ENCODE measurements around the gene PELO.
A peak's percentile ranks its signal among the peaks of the same experiment; 100 is the strongest.
"Not testable (repeated sequence)": the region's sequence is repeated elsewhere in the genome, so short reads cannot be mapped to it uniquely, and the experiment has no call there.

Gene PELO

DNA sequence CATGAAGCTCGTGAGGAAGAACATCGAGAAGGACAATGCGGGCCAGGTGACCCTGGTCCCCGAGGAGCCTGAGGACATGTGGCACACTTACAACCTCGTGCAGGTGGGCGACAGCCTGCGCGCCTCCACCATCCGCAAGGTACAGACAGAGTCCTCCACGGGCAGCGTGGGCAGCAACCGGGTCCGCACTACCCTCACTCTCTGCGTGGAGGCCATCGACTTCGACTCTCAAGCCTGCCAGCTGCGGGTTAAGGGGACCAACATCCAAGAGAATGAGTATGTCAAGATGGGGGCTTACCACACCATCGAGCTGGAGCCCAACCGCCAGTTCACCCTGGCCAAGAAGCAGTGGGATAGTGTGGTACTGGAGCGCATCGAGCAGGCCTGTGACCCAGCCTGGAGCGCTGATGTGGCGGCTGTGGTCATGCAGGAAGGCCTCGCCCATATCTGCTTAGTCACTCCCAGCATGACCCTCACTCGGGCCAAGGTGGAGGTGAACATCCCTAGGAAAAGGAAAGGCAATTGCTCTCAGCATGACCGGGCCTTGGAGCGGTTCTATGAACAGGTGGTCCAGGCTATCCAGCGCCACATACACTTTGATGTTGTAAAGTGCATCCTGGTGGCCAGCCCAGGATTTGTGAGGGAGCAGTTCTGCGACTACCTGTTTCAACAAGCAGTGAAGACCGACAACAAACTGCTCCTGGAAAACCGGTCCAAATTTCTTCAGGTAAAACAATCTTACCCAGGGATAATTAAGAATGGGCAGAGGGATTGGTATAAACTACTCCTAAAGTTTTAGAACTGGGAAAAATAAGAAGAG, 12.9 kb downstream of the PELO start:
- DNase-seq (ENCODE audit: low spot score), result peak; percentile 52
- FAIRE-seq, result no peak

DNA sequence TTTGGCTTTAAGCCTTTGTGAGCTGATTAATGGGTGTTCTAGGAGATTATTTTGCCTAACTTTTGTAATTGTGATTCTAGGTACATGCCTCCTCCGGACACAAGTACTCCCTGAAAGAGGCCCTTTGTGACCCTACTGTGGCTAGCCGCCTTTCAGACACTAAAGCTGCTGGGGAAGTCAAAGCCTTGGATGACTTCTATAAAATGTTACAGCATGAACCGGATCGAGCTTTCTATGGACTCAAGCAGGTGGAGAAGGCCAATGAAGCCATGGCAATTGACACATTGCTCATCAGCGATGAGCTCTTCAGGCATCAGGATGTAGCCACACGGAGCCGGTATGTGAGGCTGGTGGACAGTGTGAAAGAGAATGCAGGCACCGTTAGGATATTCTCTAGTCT, 13.6 kb downstream of the PELO start:
- FAIRE-seq (no peak), DNase-seq (ENCODE audit: low spot score) (no peak)

DNA sequence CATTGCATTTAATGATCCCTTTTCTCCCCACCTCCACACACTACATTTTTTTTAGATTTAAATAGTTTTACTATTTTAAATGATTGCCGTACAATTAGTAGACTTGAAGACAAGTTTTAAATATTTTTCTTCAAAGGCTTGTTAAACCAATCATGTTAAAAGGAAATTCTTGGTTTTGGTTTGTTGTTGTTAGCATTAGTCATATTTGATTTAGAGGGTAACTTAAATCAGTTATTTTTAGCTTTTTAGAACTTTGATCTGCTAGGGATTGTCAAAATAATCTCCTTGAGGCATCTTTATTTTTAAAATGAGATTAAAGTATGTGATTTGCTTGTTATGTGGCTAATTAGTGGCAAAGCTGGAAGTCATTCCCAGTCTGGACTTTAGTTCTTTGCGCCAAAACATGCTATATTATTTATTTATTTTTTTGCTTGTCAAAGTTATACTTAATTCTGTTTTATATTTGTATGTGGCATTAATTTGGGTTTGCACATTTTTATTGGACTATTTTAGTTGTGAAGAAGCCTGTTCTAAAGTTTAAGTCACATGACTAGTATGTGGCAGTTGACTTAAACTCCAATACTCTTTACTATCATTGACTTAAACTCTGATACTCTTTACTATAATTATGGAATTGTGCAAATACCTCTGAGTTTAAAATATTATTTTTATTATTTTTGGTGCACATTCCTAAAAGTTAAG, 14.7 kb downstream of the PELO start:
- DNase-seq (ENCODE audit: low spot score) (no peak), FAIRE-seq (no peak)

DNA sequence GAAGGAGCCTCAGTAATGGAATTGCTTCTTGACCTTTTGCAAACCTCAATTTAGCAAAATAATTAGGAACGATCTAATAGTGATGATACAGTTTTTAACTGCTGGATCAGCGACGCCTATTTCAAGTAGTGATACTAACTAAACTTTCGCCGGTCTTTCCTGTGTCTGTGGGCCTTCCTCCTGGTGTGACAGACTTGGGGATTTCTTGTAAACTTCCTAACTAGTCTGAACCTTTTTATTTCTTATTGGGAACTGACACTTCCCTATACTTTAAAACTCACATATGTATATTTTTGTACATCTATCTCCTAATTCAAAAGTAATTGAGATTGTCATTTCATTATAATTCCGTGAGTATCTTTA, 15.2 kb downstream of the PELO start:
- DNase-seq (ENCODE audit: low spot score), result no peak
- FAIRE-seq, result no peak

DNA sequence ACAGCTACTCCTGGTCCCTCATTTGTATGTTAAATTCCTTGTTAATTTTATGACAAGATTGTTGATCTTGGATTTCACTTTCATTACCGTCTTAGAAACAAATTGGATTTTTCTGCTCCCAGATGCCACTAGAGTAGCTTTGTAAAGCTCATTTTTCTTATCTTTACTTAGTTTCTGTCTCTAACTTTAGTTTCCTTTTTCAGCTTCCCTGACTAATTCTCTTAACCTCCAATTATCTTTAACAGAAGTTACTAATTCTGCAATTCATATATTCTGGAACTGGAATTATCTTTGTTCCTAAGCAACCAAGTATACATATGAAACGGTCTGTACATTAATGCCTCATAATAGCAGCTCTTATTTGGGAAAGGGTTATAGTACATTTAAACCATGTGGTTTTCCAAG, 16.7 kb downstream of the PELO start:
- DNase-seq (ENCODE audit: low spot score) (no peak), FAIRE-seq (no peak)

DNA sequence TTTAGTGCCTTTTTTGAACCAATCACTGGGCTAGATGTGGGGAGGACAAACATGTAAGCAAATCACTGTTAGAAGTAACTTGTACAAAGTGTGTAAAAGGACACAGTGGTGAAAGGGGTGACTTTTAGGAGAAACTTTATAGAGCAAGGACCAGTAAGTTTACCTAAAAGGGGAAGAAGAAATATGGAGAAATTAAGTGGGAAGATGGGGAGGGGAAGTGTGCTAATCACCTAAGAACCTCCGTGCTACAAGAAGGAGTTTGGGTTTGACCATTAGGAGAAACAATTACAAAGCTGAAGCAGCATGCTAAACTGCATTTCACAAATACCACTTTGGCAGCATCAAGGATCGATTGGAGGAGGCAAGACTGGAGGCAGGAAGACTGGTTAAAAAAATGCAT, 17.3 kb downstream of the PELO start:
- FAIRE-seq (no peak), DNase-seq (ENCODE audit: low spot score) (no peak)

DNA sequence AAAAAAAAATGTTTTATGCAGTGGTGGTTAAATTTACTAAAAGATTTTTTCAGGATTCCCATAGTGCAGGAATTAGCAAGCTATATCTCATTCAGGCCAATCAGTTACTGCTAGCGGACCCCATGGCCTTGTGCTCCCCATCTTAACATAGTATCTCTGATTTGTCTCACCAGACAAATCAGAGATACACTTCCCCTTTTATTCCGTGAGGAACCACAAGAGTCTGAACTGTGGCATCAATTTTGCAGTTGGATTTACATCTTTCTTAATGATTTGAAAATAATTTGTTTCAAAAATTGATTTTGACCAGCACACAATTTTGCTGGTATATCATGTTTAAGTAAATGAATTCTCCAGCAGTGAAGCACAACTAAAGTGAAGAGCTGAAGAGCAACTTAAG, 17.9 kb downstream of the PELO start:
- FAIRE-seq (no peak), DNase-seq (ENCODE audit: low spot score) (no peak)

DNA sequence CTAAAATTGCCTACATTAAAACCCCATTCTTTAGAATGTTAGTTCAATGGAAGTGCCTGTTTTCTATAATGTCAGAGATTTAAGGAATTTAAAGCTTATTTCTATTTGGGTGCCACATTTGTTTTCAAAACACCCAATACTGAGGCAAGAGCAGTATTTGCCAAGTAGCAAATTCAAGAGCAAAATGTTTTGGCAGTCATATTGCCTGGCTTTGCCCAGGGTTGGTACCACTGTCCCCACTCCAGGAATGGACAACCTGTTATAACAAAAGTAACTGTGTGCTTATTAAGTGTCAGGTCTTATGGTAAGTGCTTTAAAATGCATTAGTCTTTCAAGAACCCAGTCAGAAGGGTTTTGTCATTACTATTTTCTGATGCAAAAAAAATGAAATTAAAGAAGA, 19.3 kb downstream of the PELO start:
- DNase-seq (ENCODE audit: low spot score) (no peak), FAIRE-seq (no peak)

DNA sequence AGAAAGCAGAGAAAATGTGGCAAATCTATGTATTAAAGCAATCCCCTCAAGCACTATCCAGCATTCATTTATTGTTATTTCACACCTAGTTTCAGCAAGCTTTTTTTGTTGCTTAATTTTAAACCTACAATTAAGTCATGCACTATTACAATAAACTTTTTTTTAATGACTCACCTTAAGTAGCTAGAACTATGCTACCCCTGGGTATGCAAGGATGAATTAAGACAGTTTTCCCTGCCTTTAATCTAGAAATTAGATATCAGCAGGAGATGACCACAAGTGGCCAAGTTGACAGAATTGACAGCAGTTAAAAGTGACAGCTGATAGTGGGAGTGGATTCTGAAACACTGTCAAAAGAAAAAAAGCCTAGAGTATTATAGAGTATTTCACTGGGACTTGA, 20.0 kb downstream of the PELO start:
- no peak for DNase-seq (ENCODE audit: low spot score)
- FAIRE-seq, result peak; percentile 42

DNA sequence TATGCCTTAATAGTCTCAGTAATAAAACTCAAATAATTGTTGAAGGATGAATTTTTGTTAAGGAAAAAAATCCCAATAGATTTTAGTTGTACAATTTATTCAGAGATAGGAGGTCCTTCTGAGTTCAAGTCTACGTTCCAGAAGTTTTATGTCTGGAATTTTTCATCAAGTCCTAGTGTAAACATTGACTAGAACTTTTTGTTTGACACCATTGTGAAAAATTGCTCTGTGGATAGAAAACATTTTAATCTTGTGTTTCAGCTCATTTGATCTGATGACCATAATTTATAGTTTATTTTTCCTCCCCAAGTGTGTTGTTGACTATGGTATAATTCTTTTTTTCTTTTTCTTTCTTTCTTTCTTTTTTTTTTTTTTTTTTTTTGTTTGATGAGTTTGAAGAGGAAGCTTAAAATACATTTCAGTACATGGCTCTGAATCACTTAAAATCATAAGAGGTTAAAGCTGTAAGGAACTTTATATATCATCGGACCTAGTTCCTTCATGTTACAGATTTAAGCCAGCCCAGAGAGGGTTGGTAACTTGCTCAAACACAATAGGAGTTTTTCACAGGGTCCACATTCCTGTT, 20.7 kb downstream of the PELO start:
- no peak for DNase-seq (ENCODE audit: low spot score)
- no peak for FAIRE-seq

DNA sequence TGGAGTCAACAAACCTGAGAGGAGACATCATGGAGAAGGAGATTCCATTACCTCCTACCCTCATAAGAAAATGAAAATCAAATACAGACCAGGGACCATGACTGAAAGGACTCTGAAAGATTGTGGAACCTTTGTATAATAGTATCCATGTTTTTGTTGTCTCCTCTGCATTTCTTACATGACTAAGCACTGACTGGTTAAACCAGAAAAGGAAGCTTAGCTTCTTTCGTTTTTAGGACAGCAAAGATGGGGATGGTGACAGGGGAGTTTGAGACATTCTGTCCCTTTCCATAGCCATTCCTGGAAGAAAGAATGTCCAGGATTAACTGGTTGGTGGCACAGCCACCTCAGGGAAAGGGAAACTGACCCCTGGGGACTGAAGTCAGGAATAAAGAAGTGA, 22.2 kb downstream of the PELO start:
- no peak for DNase-seq (ENCODE audit: low spot score)
- no peak for FAIRE-seq

DNA sequence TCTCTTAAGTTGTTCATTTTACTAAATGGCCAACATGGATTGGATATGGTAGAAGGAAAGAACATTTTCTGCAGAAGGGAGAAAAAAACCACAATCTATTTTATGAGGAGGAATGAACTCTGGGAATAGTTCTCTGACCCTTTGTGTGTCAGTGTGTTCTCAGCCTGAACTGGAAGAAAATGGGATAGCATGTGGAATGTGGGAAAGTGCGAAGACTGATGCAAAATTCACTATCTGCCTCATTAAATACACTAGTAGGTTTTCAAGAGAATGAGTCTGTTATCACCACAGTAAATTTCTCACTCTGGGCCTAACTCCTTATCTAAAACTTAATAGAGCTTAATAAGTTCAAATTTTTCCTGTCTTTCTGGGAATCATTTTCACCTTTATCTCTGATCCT, 22.7 kb downstream of the PELO start:
- FAIRE-seq (no peak), DNase-seq (ENCODE audit: low spot score) (no peak)

DNA sequence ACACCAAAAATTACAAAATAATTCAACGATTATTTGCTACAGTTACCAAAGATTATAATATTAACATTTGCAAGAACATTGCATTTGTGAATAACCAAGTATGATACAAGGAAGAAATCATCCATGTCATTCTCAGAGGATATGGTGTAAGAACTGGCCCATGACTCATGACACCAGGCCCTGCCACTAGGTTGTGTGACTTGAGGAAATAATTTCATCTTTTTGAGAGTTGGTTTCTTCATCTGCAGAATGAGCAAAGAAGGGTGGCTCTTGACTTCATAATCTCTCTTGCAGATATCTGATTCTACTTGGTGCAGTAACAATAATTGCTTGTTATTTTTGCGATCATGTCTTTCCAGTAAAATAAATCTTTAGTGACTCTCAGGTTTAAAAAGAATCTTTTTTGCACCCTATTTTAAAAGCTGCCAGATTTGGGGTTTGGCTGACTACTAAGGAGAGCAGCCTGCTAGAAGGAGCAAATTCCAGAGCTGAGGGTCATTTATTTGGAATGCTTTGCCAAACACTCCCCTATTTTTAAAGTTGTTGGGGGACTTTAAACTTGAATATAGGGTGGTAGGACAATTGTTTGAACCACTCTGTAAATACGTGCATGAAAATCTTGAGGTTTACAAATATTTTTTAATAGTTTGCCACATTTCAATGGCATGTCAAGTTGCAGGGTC, 23.5 kb downstream of the PELO start:
- DNase-seq (ENCODE audit: low spot score) (no peak), FAIRE-seq (no peak)

DNA sequence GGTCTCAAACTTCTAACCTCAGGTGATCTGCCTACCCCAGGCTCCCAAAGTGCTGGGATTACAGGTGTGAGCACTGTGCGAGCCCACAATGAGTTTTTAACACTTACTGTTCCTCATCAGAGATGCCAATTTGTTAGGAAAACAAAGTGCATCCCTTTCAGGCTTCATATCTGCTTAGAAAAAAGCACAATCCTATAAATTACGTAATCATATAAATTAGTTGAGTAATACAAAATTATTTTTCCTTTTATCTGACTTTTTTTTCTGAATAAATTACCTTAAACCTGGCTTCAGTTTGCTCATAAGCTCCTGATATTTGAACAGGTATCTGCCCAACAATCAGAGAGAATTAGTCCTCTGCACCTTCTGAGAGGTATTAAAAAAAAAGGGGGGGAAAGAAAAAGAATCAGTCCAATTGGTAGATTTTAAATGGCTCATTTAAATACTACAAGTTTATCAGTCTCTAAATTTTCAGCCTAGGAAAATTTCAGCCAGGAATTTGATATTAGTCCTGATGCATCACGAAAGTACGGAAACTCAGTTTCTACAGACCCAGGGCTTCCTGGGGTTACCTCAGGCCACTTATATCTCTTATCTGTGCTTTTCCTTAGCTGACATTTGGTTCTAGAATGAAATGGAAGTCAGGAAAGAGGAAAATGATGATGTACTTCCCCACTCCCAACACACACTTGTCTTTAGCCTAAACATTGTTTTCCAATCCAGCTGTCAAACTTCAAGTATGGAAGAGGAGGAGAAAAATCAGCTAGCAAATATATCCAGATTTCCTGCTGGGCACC, 26.8 kb downstream of the PELO start:
- DNase-seq (ENCODE audit: low spot score), result no peak
- no peak for FAIRE-seq

DNA sequence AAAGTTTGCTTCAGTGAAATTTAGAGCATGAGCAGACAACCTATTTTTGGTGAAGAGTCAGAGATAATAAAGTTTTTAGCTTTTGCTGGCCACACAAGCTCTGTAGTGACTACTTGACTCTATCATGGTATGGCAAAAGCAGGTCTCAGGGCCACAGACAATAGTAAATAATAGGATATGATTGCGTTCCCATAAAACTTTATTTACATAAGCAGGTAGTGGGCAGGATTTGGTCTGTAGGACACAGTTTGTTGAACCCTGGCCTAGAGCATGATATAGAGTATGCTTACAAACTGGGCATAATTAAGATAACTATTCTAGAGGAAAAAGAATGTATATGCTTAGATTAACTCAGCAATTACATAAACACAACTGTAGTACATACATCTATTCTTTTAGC, 30.1 kb downstream of the PELO start:
- no peak for DNase-seq (ENCODE audit: low spot score)
- no peak for FAIRE-seq

DNA sequence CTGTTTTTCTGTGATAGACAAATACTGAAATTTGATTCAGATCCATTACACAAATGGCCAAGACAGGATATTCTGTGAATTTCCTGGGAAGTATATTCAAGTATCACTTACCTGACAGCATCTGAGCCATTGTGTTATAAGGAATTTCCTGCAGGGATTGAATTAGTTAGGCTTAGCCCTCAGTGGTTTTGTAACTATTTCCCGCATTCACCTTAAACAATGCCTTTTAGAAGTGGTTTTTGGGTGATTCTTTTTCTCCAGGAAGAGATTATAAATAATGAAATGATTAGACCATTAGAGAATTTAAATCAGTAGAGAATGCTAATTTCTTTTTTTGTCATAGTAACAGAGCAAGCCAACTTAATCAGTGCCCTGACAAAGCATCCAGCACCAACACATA, 30.6 kb downstream of the PELO start:
- DNase-seq (ENCODE audit: low spot score), result no peak
- no peak for FAIRE-seq

DNA sequence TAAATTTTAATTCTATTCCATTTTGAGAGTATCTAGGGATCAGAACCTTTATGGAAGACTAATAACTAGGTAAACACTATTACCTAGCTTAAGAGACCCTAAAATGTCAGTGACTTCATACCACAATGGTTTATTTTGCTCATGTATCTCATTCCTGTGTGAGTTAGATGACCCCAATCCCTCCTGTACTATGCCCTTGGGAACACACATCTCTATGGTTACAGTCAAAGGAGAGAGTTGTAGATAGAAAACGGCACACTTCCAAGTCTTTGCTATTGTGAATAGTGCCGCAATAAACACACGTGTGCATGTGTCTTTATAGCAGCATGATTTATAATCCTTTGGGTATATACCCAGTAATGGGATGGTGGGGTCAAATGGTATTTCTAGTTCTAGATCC, 31.1 kb downstream of the PELO start:
- not testable (repeated sequence) for FAIRE-seq; DNase-seq (ENCODE audit: low spot score)

DNA sequence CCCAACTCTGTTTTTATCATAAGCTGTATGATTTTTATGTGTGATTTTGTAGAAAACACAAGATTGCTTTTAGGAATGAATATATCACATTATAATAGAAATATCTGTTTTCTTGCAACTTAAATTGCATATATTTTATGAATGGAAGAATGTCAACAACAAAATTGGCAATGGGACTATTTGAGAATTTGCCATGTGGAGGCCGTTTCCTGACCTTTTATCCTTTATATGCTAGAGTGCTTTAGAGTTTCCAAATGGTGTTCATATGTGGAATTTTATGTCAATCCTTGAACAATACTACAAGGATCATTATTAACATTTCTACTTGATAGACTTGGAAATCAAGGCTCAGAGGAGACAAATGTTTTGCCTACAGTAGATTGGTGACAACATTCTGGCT, 34.2 kb downstream of the PELO start:
- DNase-seq (ENCODE audit: low spot score), result no peak
- FAIRE-seq, result no peak

DNA sequence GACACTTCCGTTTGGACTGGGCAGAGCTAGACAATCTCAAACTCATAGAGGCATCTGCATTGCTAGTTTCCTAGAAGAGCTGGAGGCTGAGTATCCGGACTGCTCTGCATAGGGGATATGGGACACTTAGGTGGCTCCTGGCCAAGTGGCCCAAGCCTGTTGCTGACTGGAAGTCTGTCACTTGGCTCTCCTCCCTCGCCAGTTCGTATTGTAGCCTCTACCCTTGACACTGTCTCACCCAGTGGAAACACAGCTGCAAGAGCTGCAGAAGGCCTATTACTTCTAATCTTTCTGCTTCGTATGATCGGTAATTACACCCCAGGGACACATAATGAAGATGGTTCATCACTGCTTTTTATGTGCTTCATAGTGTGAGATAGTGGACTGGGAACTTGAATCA, 34.7 kb downstream of the PELO start:
- no peak for FAIRE-seq
- DNase-seq (ENCODE audit: low spot score), result no peak

DNA sequence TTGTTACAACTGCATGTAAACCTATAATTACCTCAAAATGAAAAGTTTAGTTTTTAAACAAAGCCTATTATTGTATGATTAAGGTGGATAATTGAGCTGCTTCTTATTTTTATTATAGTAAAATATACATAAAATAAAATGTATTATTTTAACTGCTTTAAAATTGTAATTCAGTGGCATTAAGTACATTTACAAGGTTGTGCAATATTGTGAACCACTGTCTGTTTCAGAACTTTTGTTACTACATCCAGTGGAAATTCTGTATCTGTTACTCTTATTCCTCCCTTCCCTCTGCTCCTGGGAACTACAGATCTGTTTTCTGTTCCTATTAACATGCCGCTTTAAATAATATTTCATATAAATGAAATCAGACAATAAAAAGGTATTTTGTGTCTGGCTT, 37.1 kb downstream of the PELO start:
- no peak for FAIRE-seq
- DNase-seq (ENCODE audit: low spot score), result no peak

DNA sequence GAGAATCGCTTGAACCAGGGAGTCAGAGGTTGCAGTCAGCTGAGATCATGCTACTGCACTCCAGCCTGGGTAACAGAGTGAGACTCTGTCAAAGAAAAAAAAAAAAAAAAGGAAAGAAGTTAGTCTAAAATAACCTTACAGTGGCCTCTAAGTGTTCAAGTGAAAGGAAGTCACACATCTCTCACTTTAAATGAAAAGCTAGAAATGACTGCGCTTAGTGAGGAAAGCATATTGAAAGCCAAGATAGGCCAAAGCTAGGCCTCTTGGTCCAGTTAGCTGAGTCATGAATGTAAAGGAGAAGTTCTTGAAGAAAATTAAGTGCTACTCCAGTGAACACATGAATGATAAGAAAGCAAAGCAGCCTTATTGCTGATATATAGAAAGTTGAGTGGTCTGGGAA, 38.1 kb downstream of the PELO start:
- FAIRE-seq, result no peak
- no peak for DNase-seq (ENCODE audit: low spot score)

Measured in urothelium cell line (cell line).